ENCODE data around the gene TWNK.

Gene TWNK

GRCh38 chr10:101040851-101041250 lies 53.5 kb downstream of the TWNK start:
- no peak for DNase-seq (ENCODE audit: low spot score)
- no peak for TF ChIP-seq CTCF (IDR thresholded peaks at IDR 0.05; ENCODE audit: extremely low read depth, missing control alignments)

- TF ChIP-seq CTCF (IDR thresholded peaks at IDR 0.05; ENCODE audit: extremely low read depth, missing control alignments) = peak; percentile 93
- peak; percentile 88 for DNase-seq (ENCODE audit: low spot score)
These were observed 54.0 kb downstream of the TWNK start for GRCh38 chr10:101041252-101041761.

- DNase-seq (ENCODE audit: low spot score) = no peak
- TF ChIP-seq CTCF (IDR thresholded peaks at IDR 0.05; ENCODE audit: extremely low read depth, missing control alignments) = no peak
These were observed 54.8 kb downstream of the TWNK start for GRCh38 chr10:101042118-101042517.

GRCh38 chr10:101042667-101043362 lies 55.5 kb downstream of the TWNK start:
- DNase-seq (ENCODE audit: low spot score) = peak; percentile 96
- no peak for TF ChIP-seq CTCF (IDR thresholded peaks at IDR 0.05; ENCODE audit: extremely low read depth, missing control alignments)

GRCh38 chr10:101043363-101043707 lies 56.0 kb downstream of the TWNK start:
- no peak for TF ChIP-seq CTCF (IDR thresholded peaks at IDR 0.05; ENCODE audit: extremely low read depth, missing control alignments)
- no peak for DNase-seq (ENCODE audit: low spot score)
